RWPE2 (cell line): ENCODE data around the gene SLC43A2.

Experiments used
- ATAC-seq: fragments of 200-7000 bp; cut with Tn5 transposase; 3 replicates; pipeline ENCODE4 v1.9.1; 2021; ENCODE audit warnings: low read depth
- DNase-seq: peaks from one replicate; pipeline ENCODE4 v3.0.0-alpha.2; 2020; ENCODE audit warnings: low spot score
- H3K27ac ChIP-seq: fragments of 450-650 bp; 2 replicates; pipeline ENCODE4 v1.5.1; 2017; ENCODE audit warnings: mild to moderate bottlenecking; ENCODE audit not compliant: poor library complexity, severe bottlenecking
- H3K27me3 ChIP-seq: fragments of 250-450 bp; sonication (Bioruptor Pico); 2 replicates; pipeline ENCODE4 v1.5.1; 2021; ENCODE audit warnings: mild to moderate bottlenecking, moderate library complexity; ENCODE audit not compliant: insufficient read depth, poor library complexity, severe bottlenecking
- H3K36me3 ChIP-seq: fragments of 250-450 bp; sonication (Bioruptor Pico); 2 replicates; pipeline ENCODE4 v1.5.1; 2020; ENCODE audit warnings: low read depth, mild to moderate bottlenecking, moderate library complexity
- H3K4me1 ChIP-seq: fragments of 250-450 bp; sonication (Bioruptor Pico); 2 replicates; pipeline ENCODE4 v1.5.1; 2021; ENCODE audit warnings: mild to moderate bottlenecking, moderate library complexity; ENCODE audit not compliant: insufficient read depth, poor library complexity, severe bottlenecking
- H3K4me3 ChIP-seq: fragments of 250-450 bp; sonication (Bioruptor Pico); 2 replicates; pipeline ENCODE4 v1.5.1; 2021; ENCODE audit warnings: mild to moderate bottlenecking, moderate library complexity; ENCODE audit not compliant: severe bottlenecking
- H3K9me3 ChIP-seq: fragments of 250-450 bp; sonication (Bioruptor Pico); 2 replicates; pipeline ENCODE4 v1.5.1; 2021; ENCODE audit warnings: mild to moderate bottlenecking, moderate library complexity; ENCODE audit not compliant: severe bottlenecking
- TF ChIP-seq, protein P1 (sequence below): fragments of 450-650 bp; IDR thresholded peaks from one replicate; pipeline ENCODE4 v1.5.1; 2017; ENCODE audit warnings: mild to moderate bottlenecking, moderate library complexity; ENCODE audit not compliant: poor library complexity, severe bottlenecking

SLC43A2 gene

DNA sequence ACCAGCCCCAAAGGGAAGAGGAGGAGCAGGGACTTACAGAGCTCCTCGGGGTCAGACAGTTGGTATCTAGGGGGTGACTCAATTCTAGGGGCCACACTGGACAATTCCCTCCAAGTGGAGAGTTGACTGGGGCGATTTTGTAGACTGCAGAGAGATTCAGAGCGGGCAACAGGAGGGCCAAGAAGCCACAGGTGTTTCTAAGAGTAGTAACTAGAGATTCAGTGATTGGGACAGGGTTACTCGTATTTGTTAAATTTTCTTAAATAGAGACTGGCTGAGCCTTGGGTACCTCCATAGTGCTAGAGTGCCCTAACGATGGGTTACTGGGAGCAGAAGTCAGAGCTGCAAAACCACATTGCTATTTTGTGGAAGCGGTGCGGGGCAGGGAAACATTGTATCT is 109.0 kb downstream of the SLC43A2 start:
- Histone ChIP-seq H3K27me3 (no peaks in the 10 kb centered on the region), H3K4me3 (no peak overlapping the region), H3K36me3 (peaks cover 16% of the 10 kb centered on the region), H3K27ac (no peak overlapping the region), H3K4me1 (no peaks in the 10 kb centered on the region), H3K9me3 (no peaks in the 10 kb centered on the region)
- DNase-seq (no peak), ATAC-seq (no peak)
- TF ChIP-seq, protein P1, sequence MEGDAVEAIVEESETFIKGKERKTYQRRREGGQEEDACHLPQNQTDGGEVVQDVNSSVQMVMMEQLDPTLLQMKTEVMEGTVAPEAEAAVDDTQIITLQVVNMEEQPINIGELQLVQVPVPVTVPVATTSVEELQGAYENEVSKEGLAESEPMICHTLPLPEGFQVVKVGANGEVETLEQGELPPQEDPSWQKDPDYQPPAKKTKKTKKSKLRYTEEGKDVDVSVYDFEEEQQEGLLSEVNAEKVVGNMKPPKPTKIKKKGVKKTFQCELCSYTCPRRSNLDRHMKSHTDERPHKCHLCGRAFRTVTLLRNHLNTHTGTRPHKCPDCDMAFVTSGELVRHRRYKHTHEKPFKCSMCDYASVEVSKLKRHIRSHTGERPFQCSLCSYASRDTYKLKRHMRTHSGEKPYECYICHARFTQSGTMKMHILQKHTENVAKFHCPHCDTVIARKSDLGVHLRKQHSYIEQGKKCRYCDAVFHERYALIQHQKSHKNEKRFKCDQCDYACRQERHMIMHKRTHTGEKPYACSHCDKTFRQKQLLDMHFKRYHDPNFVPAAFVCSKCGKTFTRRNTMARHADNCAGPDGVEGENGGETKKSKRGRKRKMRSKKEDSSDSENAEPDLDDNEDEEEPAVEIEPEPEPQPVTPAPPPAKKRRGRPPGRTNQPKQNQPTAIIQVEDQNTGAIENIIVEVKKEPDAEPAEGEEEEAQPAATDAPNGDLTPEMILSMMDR: no peak
